GM12801 (cell line): ENCODE results near the gene CXCL12.

ENCODE experiments used
- CTCF ChIP-seq: IDR thresholded peaks from one replicate; pipeline ENCODE4 v1.5.1; 2011; ENCODE audit warnings: control low read depth; ENCODE audit not compliant: insufficient read length; ENCODE audit errors: extremely low read depth

CXCL12 gene

GRCh38 chr10:44368637-44369036 lies 16.3 kb downstream of the CXCL12 start:
- no peak for TF ChIP-seq CTCF

GRCh38 chr10:44366941-44367630 lies 17.8 kb downstream of the CXCL12 start:
- no peak for TF ChIP-seq CTCF

GRCh38 chr10:44364566-44364965 lies 20.3 kb downstream of the CXCL12 start:
- no peak for TF ChIP-seq CTCF

- TF ChIP-seq CTCF, result no peak
Observed at GRCh38 chr10:44363716-44364115, 21.2 kb downstream of the CXCL12 start.

GRCh38 chr10:44362866-44363711 lies 21.8 kb downstream of the CXCL12 start:
- TF ChIP-seq CTCF, result no peak

- no peak for TF ChIP-seq CTCF
Observed at GRCh38 chr10:44361109-44361508, 23.8 kb downstream of the CXCL12 start.

GRCh38 chr10:44358080-44358771 lies 26.7 kb downstream of the CXCL12 start:
- TF ChIP-seq CTCF, result no peak
